Pancreas (tissue), 10 donors: Measurements from ENCODE around the gene CAPZB. TPM values are rescaled to one million over a fixed set of nuclear protein-coding genes. Genes with fewer than 3 reads are reported as not detected.

ENCODE experiments used
- ATAC-seq, 4 donors: fragments of 200-7000 bp; cut with Tn5 transposase; one replicate each; pipeline versions ENCODE4 v1.8.0 to v1.9.1; 2020; ENCODE audit warnings: mild to moderate bottlenecking in 4 of 4, moderate library complexity in 4 of 4
- DNase-seq, 6 donors: peaks; one replicate each; pipeline ENCODE4 v3.0.0-alpha.2; 2020
- FAIRE-seq: peaks from 2 replicates; lab custom pipeline; 2012; peaks lifted over from hg19 to GRCh38; lab: Jason Lieb, UNC
- H3K27ac ChIP-seq, 4 donors: fragments of 200-600 bp; sonication (generic); 1 replicate in 3 of 4; 2 replicates in 1 of 4; pipeline versions ENCODE4 v1.5.0 to v1.8.0; 2020
- H3K27me3 ChIP-seq, 4 donors: fragments of 200-600 bp; one replicate each; pipeline ENCODE4 v1.8.0; 2021
- H3K36me3 ChIP-seq, 3 donors: fragments of 200-600 bp; sonication (generic) in 1 of 3; one replicate each; pipeline versions ENCODE4 v1.5.0 to v1.8.0; 2020 to 2021
- H3K4me1 ChIP-seq, 3 donors: fragments of 200-600 bp; one replicate each; pipeline ENCODE4 v1.8.0; 2021
- H3K4me3 ChIP-seq, 4 donors: fragments of 200-600 bp; sonication (generic) in 2 of 4; one replicate each; pipeline versions ENCODE4 v1.5.0 to v1.8.0; 2020 to 2021
- H3K9me3 ChIP-seq, 4 donors: fragments of 200-600 bp; one replicate each; pipeline ENCODE4 v1.8.0; 2021
- WGBS, 2 donors: extraction: QIAGEN DNeasy Blood & Tissue Kit; methylation state at CpG; one replicate each; pipeline ENCODE4 v1.1.7; 2013; 5-methylcytosine and 5-hydroxymethylcytosine counted together
- intact Hi-C, 3 donors: fragments of 100-400 bp; cut with DNase I; formaldehyde crosslinking; loops; one replicate each; pipeline versions ENCODE4 v1.11.1 to v1.14.2; 2022
- polyA plus RNA-seq, 2 donors: library from polyadenylated mRNA; stranded (reverse); fragments of 200-250 nt; gene quantifications; one replicate each; pipeline ENCODE4 v1.2.3, GENCODE V29; 2013
- total RNA-seq, 6 donors: library from RNA; stranded (reverse); fragmentation: NEBNext Ultra II Directional in 4 of 6; extraction: Animal tissue kit (Norgen Biotek cat#: 25700) in 4 of 6; gene quantifications; one replicate each; pipeline versions ENCODE4 v1.2.1 to v1.2.4, GENCODE V29; 2021 to 2023
- TF ChIP-seq, protein P1 (sequence below), 4 donors: fragments of 200-600 bp; sonication (generic) in 3 of 4; IDR thresholded peaks; one replicate each; pipeline versions ENCODE4 v1.5.0 to v1.8.0; 2021; ENCODE audit warnings: antibody characterized with exemption in 4 of 4
- donor health status: healthy with polysubstance abuse.
- donor health status: DM: no; HTN: no; CAD: no; lungs with moderate emphysema.
- donor health status: DM: no; HTN: no; CAD: no.
- donor health status: control.
- donor health status: control.
- donor health status: Bipolar disorder and iron deficiency.
- donor health status: DM: yes; HTN: yes; CAD: no.
- donor health status: DM: no; HTN: no; CAD: no.
- donor health status: DM: no; HTN: no; CAD: no.
- donor health status: DM: yes; HTN: yes; CAD: no.

Gene CAPZB
- total and polyA plus RNA-seq, 8 donors = 43.2 to 124 (median 74.9) TPM

DNA sequence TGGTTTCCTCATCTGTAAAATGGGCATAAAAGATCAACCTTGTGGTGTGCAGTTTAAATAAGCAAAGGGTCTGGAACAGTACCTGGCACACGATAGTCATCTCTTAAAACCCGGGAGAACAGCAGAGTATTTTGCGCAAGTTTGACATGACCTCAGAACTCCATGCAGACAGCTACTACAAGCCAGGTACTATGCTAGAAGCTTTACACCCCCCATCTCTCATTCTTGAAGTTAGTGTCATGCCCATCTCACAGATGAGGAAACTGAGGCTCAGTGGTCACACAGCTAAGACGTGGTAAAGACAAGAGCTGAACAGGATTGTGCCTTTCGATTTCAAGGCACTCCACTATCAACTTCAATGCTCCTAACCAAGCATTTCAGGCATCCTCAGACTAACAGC is 78.7 kb downstream of the CAPZB start:
- WGBS, 2 donors = 91% methylated on average over 5 of the region's 5 CpGs
- DNase-seq (no peak), FAIRE-seq (no peak), ATAC-seq (no peak)
- no peaks in the 10 kb centered on the region for H3K9me3 ChIP-seq
- no peaks in the 10 kb centered on the region for H3K4me1 ChIP-seq
- no peaks in the 10 kb centered on the region for H3K27me3 ChIP-seq
- H3K27ac ChIP-seq = no peak overlapping the region
- intact Hi-C loops = no loop called here
- TF ChIP-seq, protein P1, sequence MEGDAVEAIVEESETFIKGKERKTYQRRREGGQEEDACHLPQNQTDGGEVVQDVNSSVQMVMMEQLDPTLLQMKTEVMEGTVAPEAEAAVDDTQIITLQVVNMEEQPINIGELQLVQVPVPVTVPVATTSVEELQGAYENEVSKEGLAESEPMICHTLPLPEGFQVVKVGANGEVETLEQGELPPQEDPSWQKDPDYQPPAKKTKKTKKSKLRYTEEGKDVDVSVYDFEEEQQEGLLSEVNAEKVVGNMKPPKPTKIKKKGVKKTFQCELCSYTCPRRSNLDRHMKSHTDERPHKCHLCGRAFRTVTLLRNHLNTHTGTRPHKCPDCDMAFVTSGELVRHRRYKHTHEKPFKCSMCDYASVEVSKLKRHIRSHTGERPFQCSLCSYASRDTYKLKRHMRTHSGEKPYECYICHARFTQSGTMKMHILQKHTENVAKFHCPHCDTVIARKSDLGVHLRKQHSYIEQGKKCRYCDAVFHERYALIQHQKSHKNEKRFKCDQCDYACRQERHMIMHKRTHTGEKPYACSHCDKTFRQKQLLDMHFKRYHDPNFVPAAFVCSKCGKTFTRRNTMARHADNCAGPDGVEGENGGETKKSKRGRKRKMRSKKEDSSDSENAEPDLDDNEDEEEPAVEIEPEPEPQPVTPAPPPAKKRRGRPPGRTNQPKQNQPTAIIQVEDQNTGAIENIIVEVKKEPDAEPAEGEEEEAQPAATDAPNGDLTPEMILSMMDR (IDR thresholded peaks at IDR 0.05) = no peak
- H3K36me3 ChIP-seq = no peaks in the 10 kb centered on the region
- H3K4me3 ChIP-seq = no peak overlapping the region

DNA sequence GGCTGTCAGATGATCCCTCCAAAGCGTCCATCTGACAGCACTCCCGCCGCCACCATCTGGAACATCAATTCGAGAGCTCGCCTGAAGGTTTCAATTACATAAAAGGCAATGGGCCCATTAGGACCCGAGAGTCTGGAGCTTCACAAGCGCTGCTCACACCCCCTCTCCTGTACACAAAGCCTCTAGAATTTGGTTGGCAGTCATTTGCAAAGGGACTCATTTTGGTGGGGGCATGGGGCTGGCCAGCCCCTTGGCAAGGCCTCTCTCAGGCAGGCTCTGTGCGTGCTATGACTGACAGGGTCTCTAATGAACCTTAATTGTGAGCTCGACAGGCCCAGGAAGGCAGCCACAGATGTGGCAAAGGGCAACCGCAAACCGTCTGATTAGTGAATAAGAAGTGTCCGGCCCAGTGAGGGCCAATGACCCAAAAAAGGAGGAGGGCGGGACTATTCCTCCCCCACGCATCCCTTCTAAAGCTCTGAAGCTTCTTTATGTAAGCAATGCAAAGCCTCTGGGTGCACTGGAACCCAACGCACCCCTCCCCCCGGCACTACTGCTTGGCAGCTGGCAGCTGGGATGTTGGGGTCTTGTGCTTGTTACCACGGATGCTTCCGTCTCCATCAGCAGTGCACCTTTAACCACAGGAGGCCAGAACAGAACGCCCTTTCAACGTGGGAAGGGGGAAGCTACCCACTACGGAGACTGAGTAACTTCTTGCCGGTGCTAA is 79.4 kb downstream of the CAPZB start:
- Histone ChIP-seq H3K4me1 (no peaks in the 10 kb centered on the region), H3K27ac (no peak overlapping the region), H3K9me3 (no peaks in the 10 kb centered on the region), H3K27me3 (no peaks in the 10 kb centered on the region), H3K36me3 (no peaks in the 10 kb centered on the region), H3K4me3 (no peak overlapping the region)
- FAIRE-seq (no peak), DNase-seq (no peak), ATAC-seq (peak in 3 of 4 donors; percentile 18 to 41 (median 33))
- TF ChIP-seq, protein P1 (IDR thresholded peaks at IDR 0.05) = no peak
- WGBS, 2 donors = 83 to 84% methylated on average over 22 of the region's 22 CpGs
- intact Hi-C loops = no loop called here

DNA sequence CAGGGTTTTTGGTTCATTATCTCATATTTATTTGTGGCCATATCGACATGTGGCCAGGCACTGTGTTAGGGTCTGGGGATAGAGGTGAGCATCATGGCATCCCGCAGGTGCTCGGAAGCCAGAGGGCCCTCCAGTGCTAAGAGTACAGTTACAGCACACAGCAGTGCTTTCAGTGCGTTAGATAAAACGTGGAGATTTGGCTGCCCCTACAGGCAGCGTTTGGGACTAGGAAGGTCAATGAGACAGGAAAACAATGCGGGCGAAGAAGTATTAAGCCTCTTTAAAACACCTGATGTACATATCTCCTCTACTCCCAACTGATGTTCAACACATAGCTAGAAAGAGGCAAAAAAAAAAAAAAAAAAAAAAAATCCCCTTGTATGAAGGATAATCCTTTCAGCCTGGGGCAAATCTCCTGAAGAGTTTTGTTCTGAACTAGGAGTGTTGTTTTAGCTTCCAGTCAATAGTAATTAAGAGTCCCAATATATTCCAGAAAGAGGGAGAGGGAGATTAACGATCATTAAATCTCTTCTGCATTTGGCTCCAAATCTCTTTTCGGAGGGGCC is 80.1 kb downstream of the CAPZB start:
- Histone ChIP-seq H3K36me3 (no peaks in the 10 kb centered on the region), H3K27me3 (no peaks in the 10 kb centered on the region), H3K4me1 (no peaks in the 10 kb centered on the region), H3K4me3 (no peak overlapping the region), H3K27ac (no peak overlapping the region), H3K9me3 (no peaks in the 10 kb centered on the region)
- FAIRE-seq (no peak), ATAC-seq (peak in 1 of 4 donors; percentile 56), DNase-seq (no peak)
- intact Hi-C loops = no loop called here
- TF ChIP-seq, protein P1 (IDR thresholded peaks at IDR 0.05) = no peak
- WGBS, 2 donors = 84 to 85% methylated on average over 10 of the region's 10 CpGs

DNA sequence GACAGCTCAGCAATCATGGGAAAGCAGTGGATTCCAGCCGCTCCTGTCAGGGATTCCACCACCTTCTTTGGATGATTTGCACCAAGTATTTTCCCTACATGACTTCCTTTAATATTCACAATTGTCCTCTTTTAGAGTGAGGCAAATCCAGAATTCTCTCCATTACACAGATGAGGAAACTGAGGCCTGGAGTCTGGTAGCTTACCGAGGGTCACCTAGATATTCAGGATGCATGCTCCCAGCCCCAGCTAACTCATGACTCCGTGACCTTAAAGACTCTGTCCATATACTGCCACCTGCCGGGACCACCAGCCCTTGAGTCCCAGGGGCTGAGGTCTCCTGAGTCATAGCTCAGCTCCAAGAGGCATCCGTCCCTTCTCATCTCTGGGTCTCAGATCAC is 80.6 kb downstream of the CAPZB start:
- H3K9me3 ChIP-seq = no peaks in the 10 kb centered on the region
- H3K36me3 ChIP-seq = no peaks in the 10 kb centered on the region
- no peak for ATAC-seq
- H3K4me1 ChIP-seq = no peaks in the 10 kb centered on the region
- no peak for FAIRE-seq
- DNase-seq = no peak
- WGBS, 2 donors = 87 to 94% methylated on average over 5 of the region's 5 CpGs
- H3K4me3 ChIP-seq = no peak overlapping the region
- no peaks in the 10 kb centered on the region for H3K27me3 ChIP-seq
- TF ChIP-seq, protein P1 (IDR thresholded peaks at IDR 0.05) = no peak
- H3K27ac ChIP-seq = no peak overlapping the region
- intact Hi-C loops = no loop called here

DNA sequence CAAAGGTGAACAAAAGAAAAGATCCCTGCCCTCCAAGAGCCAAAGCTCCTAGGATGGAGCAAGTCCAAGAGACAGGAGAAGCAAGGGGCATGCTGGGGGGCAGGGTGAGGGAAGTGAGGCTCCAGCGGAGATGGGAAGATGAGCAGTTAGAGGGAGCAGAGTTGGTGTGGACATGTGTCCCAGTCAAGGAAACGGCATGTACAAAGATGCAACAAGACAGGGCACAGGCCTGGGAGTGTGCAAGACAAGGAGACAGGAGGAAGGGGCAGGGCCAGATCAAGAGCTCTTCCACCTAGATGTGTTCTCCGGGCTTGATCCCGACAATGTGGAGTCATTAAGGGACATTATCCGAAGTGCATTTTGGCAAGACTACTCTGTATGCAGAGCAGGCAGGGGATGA is 82.1 kb downstream of the CAPZB start:
- intact Hi-C loops = no loop called here
- Histone ChIP-seq H3K27me3 (no peaks in the 10 kb centered on the region), H3K27ac (no peak overlapping the region), H3K9me3 (no peaks in the 10 kb centered on the region), H3K4me1 (no peaks in the 10 kb centered on the region), H3K36me3 (no peaks in the 10 kb centered on the region), H3K4me3 (no peak overlapping the region)
- TF ChIP-seq, protein P1 (IDR thresholded peaks at IDR 0.05) = no peak
- DNase-seq = peak in 1 of 6 donors; percentile 18
- ATAC-seq = no peak
- 87 to 89% methylated on average over 5 of the region's 5 CpGs for WGBS, 2 donors
- no peak for FAIRE-seq
